Right lung (tissue), 5 donors: ENCODE data around the gene SLC13A3. TPM values are rescaled to one million over a fixed set of nuclear protein-coding genes. Genes with fewer than 3 reads are reported as not detected.

Source experiments
- DNase-seq, 2 donors: peaks; one replicate each; pipeline ENCODE4 v3.0.0-alpha.2; 2013
- polyA plus RNA-seq, 5 donors: library from polyadenylated mRNA; unstranded; fragments of 120-200 nt; gene quantifications; one replicate each; pipeline versions ENCODE4 v1.2.1 to v1.2.3, GENCODE V29; 2013; ENCODE audit warnings: inconsistent platforms in 1 of 5, low replicate concordance in 1 of 5; ENCODE audit not compliant: insufficient read length in 5 of 5, insufficient read depth in 1 of 5

SLC13A3 gene
- polyA plus RNA-seq, 5 donors, result 6.2 to 11.2 (median 7.8) TPM

DNA sequence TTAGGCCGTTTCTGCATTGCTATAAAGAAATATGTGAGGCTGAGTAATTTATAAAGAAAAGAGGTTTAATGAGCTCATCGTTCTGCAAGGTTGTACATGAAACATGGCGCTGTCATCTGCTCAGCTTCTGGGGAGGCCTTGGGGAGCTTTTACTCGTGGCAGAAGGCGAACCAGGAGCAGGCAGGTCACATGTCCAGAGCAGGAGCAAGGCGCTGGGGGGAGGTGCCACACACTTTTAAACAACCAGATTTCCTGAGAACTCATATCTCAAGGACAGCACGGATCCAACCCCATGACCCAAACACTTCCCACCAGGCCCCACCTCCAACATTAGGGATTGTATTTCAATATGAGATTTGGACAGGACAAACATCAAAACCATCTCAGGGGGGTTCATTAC is 6.4 kb upstream of the SLC13A3 start:
- no peak for DNase-seq

DNA sequence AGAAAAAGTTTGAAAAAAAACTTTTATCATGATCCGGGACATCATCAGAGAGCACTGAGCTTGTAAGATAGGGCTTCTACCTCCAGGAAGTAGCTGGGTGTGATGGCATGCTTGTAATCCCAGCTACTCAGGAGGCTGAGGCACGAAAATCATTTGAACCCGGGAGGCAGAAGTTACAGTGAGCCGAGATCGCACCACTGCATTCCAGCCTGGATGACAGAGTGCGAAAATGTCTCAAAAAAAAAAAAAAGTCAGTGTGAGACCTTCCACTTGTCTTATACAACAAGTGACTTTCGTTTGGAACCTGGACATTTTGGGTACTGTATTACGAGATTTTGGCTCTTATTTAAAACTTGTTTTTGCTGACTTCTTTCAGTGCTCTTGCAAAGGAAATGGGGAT is 5.9 kb upstream of the SLC13A3 start:
- no peak for DNase-seq

DNA sequence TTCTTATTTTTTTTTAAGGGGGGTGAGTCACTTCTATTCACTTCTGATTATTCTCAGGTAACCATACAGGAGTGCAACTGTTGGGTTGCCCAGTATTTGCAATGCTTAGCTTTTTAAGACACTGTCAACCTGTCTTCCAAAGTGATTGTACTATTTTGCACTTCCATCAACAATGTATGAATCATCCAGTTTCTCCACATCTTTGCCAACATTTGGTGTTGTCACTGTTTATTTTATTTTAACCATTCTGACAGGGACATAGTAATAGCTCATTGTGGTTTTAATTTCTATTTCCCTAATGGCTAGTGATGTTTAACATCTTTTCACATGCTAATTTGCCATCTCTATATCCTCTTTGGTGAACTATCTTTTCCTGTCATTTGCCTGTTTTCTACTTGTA is 1.4 kb upstream of the SLC13A3 start:
- DNase-seq, result no peak

DNA sequence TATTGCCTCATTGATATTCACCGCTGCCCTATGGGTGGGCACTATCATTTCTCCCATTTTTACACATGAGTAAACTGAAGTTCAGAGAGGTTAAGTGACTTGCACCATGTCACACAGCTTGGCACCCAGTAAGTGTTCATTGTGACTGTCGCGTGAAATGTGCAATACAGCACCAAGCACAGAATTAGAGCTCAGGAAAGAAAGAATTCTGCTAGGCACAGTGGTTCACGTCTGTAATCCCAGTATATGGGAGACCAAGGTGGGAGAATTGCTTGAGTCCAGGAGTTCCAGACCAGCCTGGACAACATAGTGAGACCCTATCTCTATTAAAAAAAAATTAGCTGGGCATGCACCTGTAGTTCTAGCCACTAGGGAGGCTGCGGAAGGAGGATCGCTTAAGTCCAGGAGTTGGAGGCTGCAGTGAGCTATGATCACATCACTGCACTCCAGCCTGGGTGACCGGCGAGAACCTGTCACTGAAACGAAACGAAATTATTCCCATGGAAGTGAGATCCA is 626 bp downstream of the SLC13A3 start:
- no peak for DNase-seq

DNA sequence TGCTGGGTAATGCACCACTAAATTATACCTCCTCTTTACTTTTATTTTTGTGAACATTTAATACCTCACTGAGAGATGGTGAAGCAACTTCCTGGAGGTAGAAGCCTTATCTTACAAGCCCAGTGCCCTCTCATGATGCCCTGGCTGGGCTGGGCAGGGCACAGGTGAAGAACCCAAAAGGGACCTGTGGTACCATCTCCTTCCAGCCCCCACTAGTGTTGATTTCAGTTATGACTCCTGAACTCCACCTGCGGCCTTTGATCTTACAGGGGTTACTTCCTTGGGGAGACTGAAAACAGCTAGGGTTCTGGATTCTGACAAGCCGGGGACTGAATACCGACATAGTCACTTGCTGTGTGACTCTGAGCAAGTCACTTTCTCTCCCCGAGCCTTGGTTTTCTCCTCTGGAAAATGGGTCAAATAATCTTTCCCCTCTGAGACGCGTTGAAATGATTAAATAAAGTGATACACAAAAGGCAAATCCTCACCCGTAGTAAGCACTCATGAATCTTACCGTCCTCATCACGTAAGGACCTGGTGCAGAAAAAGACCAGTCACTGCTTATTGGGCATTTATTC is 1.2 kb downstream of the SLC13A3 start:
- no peak for DNase-seq

DNA sequence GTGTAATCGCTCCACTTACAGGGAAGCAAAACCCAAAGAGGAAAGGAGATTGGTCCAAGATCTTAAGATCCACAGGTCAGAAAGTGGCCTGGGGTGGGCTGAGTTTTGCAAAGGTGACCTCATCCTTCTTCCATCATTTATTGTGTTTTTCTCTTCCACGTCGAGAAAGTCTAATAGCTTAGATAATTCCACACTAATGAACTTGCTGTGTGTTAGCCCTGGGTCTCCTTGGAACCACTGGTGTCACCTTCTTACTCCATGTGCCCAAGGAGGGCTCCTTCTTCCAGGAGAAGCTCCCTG is 1.7 kb downstream of the SLC13A3 start:
- no peak for DNase-seq

DNA sequence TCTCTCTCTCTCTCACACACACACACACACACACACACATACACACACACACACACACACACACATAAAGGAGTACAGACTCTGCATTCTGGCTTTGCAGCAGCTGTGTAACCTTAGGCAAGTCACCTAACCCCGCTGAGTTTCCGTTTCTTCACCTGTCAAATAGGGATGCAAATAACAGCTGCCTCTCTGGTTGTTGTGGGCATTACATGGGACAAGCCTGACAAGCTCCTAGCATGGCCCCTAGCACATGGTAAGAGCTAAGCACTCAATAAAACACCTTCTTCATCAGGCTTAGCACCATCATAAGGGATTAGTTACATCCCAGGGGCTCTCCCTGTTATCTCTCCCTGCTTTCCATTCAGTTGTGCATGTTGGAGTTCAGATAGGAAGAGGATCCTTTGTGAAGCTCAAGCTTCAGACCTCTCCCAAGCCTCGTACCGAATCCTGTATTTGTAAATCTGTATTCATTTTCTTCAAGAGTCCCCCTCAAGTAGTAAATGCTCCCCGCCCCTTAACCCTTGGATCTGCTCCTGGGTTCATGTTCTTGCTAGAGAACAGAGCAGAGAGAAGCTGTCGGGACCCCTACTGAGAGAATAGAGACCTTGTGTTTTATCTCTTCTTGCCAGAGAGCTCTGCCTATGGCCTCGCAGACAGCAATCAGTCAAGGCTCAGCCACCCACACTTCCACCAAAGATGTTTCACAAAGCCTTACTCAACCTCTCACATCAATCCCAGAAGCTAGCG is 2.2 kb downstream of the SLC13A3 start:
- DNase-seq, result no peak

DNA sequence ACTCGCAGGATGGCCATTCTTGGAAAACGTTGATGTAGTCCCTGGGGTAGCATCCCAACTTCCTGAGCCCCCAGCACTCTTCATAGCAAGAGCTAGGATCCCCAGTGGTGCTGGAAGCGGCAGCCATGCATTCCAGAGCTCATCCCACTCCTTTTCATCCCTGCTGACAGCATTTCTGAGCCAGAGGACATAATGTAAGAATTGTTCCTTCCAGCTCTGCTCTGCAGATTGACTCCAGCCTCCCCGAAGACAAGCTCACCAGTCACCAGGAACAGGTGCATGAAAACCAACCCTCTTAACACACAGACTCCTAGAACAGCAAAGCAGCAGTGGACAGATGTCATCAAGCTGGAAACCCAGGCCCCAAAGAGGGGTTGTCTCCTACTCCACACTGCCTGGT is 3.8 kb downstream of the SLC13A3 start:
- no peak for DNase-seq

DNA sequence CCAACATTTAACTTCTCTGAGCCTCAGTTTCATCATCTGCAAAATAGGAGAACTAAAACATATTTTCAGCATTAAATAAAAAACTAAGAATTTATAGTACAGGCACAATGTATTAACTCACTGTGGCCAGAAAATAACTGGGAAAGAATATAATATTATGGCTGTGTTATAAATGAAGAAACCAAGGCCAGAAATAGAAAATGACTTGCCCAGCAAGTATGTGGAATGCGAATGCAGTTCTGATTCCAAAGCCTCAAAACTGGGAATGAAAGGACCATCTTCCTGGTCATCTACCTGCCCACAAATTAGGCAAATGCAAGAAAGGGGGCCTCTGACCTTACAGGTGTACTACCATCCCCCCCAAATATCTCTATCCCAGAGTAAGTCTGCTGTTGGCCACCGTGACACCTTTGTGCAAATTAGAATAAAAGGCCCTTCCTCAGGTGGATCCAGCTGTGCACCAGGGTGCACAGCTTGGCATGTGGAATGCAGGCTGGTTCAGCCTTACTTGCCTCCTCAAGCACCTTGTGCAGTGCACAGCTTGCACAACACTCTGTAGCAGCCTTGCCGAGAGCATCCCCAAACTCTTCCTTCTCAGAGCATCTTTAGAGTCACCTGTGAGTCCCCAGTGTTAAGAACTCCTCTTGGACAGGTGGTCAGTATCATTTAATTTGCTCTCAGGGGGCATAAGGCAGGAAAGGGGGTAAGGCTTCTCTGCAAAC is 4.4 kb downstream of the SLC13A3 start:
- no peak for DNase-seq

DNA sequence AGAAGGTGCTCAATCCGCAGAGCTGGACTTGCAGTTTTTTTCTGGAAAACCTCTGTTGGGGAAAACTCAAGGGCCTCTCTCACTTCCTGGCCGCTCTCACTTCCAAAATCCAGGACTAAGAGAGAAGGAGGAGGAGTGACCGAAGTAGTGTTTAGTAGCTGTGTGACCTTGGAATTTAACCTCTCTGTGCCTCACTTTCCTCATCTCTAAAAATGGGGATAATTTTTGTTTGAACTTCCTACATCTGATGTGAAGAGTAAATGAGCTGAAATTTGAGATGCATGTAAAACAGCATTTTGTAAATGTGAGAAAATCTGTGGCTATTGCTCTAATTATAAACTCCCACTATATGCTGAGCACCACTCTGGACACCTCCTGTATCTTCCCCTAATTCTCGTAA is 5.1 kb downstream of the SLC13A3 start:
- DNase-seq, result no peak

DNA sequence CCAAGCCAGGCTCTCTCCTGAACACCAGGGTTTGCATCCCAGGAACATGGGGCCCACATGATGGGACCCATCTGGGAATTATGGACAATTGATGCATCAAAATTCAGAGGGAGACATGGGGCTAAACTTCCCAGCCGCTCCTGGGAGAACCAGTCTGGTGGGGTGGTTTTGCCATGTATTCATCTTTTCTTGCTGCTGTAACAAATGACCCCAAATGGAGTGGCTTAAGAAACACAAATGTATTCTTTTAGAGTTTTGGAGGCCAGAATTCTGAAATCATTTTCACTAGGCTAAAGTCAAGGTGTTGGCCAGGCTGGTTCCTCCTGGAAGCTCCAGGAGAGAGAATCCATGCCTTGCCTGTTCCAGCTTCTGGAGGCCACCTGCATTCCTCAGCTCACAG is 6.5 kb downstream of the SLC13A3 start:
- no peak for DNase-seq

DNA sequence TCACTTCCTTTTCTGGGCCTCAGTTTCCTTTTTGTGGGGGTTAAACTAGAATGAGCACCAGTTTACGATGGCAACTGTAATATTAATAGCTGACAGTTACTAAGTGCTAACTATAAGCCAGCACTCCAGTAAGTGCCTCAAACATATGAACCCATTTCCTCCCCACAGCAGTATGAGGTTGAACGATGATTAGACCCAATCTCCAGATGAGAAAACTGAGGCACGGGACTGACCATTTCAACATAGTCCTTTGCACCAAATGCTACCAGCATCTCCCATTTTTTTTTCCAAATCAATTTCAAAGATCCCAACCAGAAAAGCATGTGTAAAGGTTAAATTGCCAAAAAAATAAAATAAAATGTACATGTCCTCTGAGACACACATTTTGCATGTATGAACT is 7.1 kb downstream of the SLC13A3 start:
- no peak for DNase-seq

DNA sequence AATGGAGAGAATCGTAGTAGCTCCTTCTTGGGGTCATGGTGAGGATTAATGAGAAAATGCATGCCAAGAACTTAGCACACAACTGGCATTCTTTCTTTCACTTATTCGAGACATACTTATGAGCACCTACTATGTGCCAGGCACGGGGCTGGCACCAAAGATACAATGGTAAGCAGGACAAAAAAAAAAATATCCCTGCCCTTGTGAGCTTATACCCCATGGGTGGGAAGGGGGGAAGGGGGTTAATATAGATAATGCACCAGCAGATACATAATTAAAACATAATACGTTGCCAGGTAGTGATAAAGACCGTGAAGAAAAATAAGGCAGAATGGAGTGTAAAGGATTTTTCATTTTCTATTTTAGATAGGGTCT is 8.3 kb downstream of the SLC13A3 start:
- DNase-seq, result no peak

DNA sequence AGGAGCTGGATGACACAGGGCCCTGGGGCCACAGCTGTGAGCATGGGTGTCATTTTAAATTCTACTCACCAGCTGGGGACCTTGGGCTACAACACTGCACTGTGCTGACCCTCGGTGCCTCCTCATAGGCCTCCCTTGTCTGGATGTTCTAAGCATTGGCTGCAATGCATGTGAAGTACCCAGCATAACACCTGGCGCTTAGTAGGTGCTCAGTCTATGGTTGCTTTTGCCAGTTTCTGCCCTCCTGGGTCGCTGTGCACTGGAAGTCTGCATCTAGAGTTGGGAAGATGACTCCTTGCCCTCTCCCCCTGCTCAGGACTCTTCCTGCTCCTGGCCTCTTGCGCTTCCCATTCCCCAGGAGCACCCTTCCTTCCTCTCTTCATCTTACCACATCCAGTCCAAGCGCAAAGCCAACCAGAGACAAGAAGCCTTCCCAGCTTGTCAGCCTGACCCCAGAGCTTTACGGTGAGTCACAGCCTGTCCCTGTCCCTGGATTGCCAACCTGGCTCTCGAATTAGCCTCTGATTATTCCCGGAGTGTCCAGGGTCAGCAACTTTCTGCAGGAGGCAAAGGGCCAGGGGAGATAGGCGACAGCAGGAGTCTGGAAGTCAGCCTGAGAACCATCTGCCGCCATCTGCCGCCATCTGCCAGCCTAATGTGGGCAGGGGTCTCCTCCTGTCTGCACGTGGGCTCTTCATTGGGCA is 8.8 kb downstream of the SLC13A3 start:
- DNase-seq, result no peak

DNA sequence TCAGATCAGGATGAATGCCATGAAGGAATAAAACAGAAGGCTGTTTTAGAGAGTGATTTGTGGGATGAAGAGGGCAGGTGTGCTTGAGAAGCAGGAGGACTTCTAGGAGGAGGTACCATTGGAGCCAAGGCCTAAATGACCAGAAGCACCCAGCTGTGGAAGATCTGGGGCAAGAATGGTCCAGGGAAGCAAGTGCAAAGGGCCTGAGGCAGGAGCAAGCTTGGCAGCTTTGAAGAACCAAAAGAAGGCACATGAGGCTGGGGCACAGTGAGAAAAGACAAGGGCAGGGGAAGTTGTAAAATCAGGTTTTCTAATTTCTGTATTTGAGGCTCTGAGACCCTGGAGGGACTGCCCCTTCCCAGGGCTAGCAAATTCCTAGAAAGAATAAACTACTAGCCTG is 9.8 kb downstream of the SLC13A3 start:
- no peak for DNase-seq

DNA sequence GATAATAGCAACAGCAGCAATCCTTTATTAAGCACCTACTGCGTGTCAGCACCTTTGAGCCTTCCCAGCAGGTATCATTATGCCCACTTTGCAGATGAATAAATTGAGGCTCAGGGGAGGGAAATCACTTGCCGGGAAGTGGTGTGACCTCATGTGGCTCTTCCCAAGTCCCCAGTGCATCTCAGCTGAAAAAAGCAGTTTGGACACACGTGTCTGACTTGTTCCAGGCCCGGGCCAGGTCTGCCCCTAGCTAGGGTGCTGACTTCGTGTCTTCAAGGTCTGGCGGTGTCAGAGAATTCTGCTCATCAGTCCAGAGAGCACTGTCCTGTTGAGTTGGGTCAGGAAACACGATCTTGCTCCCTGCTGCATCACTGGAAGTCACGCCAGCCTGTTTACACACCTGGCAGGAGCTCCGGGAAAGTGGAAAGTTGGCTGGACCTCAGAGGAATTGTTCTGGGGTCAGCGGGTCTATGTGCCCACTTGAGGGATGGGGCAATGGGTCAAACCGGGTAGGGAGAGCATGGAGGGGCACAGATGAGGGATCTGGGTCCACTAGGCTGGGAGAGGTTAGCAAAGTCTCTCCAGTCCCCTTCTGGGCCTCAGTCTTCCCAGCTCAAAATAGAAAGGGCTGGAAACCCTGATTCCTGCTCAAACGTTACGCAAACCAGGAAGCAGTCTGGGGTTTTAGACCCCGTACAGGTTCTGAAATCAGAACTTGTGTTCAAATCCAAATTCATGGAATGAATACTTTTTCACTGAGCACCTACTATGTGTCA is 10.5 kb downstream of the SLC13A3 start:
- DNase-seq, result no peak

DNA sequence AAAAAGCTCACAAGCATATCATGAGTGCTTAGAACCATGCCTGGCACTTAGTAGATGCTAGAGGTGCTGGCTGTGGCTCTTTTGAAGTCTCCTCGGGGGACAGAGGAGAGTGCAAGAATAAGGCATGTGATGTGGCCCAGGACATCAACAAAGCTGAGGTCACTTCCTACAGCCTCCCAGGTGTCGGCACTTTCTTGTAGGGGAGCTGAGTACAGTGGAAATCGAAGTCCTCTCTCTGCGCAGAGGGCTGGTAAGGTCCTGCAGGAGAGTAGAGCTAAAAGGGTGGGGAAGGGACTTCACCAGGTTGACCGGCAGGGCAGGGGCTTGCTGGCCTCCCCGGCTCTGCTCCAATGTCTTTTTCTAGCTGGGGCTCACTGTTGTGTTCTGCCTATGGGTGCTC is 11.2 kb downstream of the SLC13A3 start:
- DNase-seq, result no peak

DNA sequence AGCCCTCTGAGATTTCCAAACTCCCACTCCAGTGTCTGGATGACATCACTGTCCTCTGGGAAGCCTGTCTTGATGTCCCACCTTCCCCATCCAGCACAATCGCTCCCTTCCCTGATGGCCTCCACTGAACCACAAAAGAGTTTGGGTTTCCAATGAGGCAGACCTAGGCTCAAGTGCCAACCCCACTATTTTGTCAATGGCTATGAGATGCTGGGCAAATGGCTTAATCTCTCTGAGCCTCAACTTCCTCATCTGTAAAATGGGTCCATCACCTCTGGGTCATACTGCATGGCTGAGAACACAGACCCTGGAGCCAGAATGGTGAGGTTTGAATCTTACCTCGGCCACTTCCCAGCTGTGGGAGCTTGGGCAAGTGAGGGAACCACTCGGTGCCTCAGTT is 11.7 kb downstream of the SLC13A3 start:
- no peak for DNase-seq

DNA sequence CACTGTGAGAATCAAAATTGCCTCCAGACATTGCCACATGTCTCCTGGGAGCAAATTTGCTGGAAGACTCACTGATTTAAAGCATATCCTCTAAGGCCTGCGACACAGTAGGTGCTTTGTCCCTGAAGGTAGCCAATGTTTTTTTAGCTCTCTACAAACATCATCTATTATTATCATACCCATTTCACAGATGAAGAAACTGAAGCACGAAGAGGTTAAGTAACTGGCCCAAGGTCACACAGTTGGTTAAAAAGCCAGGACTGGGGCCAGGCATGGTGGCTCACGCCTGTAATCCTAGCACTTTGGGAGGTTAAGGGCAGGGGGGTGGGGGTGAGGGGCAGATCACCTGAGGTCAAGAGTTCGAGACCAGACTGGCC is 12.4 kb downstream of the SLC13A3 start:
- DNase-seq, result no peak

DNA sequence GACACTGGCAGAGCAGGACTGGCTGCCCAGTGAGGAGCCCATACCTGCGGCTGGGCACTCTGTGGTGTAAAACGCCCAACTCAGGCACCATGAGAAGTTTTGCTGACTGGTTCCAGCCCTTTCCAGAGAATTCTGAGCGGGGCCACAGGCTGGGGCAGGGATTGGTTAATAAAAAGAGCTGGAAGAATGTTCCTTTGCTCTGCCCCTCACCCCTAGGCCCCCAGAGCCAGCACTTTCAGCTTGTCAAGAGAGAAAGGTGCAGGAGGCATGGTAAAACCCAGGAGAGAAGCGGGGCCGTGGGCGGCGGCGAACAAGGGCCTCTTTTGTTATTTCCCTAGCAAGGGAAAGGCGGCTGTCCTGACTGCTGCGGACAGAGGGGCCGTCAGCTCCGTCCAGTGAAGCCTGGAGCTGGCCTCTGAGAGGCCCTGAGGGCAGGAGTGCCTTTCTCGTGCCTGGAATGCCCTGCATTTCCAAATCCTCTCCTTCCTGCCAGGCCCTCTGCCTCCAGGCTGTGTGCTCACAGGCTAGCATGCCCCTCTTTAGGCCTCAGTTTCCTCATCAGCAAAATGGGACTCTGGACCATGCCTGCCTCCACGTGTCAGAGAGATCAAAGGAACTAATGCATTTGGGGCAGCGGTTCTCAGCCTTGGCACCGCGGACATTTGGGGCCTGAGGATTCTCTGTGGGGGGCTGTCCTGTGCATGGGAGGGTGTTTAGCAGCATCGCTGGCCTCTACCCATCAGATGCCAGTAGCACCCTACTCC is 12.9 kb downstream of the SLC13A3 start:
- no peak for DNase-seq
